Measurements from ENCODE around the gene SULT1B1.

DNA sequence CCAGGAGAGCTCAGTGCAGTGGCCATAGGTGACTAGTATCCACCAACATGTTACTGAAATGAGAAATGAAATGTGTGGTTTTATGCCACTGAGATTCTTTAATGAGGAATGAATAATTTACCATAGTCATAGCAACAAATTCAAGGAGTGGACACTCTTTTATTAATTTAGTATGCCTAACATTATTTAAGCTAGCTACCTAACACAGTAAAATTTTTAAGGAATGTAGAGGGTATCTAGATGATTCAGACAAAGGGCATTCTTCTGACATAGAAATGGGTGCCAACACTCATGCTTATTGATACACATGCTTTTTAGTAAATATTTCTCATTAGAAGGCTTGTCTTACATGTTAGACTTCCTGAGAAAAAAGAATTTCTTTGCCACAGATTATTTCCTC, 33.3 kb upstream of the SULT1B1 start:
- TF ChIP-seq POLR2AphosphoS5 (IDR thresholded peaks at IDR 0.05; ENCODE audit: low read depth, low read length) (no peak), POLR2A (IDR thresholded peaks at IDR 0.05; ENCODE audit: low read depth, low read length) (no peak)

Measured in GM12892 (cell line).